ENCODE measurements around the gene UFSP2. TPM values are rescaled to one million over a fixed set of nuclear protein-coding genes. Genes with fewer than 3 reads are reported as not detected.

The UFSP2 gene
- total RNA-seq, 1 donor from 2014 or later, result 62.6 TPM

DNA sequence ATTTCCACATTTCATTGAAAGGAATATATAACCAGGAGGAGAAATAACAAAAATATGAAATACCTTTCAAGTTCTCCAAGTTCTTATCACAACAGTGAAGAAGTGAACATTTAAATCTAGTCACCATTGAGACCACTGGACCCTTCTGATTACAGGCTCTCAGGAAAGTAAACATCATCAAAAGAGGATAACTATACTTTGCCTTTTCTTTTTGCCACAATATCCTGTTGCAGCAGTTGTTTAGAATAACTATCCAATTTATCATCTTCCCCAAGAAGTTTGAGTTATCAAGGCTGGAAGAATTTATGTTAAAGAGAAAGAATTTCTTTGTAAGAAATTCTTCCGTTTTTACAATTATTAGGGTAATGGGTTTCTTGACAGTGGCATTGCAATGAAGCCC lies 33.6 kb downstream of the UFSP2 start:
- Histone ChIP-seq H3K36me3 (ENCODE audit: control insufficient read depth in 3 of 3, insufficient read depth in 3 of 3, low read length in 3 of 3) (peaks cover 0 to 7% (median 0%) of the 10 kb centered on the region in 3 donors), H3K27ac (ENCODE audit: low read depth, low read length) (no peak overlapping the region), H3K9me3 (ENCODE audit: control insufficient read depth in 3 of 3, low read length in 3 of 3) (no peaks in the 10 kb centered on the region), H3K4me3 (ENCODE audit: low read length in 3 of 3) (no peak overlapping the region), H3K4me1 (ENCODE audit: control insufficient read depth in 3 of 3, insufficient read depth in 3 of 3, low read length in 3 of 3) (peaks cover 0 to 15% (median 9%) of the 10 kb centered on the region in 3 donors), H3K27me3 (ENCODE audit: control insufficient read depth in 3 of 3, insufficient read depth in 3 of 3, low read length in 3 of 3) (no peaks in the 10 kb centered on the region), H3K9ac (ENCODE audit: low read depth in 1 of 3, low read length in 3 of 3) (no peak overlapping the region)

DNA sequence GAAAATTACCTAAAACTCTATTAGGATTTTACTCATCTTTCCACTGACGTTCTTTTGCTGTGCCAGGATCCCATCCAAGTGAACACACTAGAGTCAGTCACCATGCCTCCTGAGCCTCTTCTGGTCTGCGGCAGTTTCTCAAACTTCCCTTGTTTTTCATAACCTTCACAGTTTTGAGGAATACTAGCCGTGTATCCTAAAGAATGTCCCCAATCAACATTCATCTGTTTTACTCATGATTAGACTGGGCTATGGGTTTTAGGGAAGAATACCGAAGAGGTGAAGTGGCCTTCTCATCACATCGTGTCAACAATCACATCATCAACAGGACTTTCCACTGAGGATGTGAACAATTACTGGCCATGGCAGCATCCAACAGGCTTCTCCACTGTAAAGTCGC lies 34.8 kb downstream of the UFSP2 start:
- no peak overlapping the region for H3K4me3 ChIP-seq (ENCODE audit: low read length in 3 of 3)
- peaks cover 0 to 11% (median 4%) of the 10 kb centered on the region in 3 donors for H3K4me1 ChIP-seq (ENCODE audit: control insufficient read depth in 3 of 3, insufficient read depth in 3 of 3, low read length in 3 of 3)
- no peak overlapping the region for H3K9ac ChIP-seq (ENCODE audit: low read depth in 1 of 3, low read length in 3 of 3)
- H3K9me3 ChIP-seq (ENCODE audit: control insufficient read depth in 3 of 3, low read length in 3 of 3), result no peaks in the 10 kb centered on the region
- no peaks in the 10 kb centered on the region for H3K27me3 ChIP-seq (ENCODE audit: control insufficient read depth in 3 of 3, insufficient read depth in 3 of 3, low read length in 3 of 3)
- H3K36me3 ChIP-seq (ENCODE audit: control insufficient read depth in 3 of 3, insufficient read depth in 3 of 3, low read length in 3 of 3), result peaks cover 0 to 9% (median 0%) of the 10 kb centered on the region in 3 donors
- no peak overlapping the region for H3K27ac ChIP-seq (ENCODE audit: low read depth, low read length)

DNA sequence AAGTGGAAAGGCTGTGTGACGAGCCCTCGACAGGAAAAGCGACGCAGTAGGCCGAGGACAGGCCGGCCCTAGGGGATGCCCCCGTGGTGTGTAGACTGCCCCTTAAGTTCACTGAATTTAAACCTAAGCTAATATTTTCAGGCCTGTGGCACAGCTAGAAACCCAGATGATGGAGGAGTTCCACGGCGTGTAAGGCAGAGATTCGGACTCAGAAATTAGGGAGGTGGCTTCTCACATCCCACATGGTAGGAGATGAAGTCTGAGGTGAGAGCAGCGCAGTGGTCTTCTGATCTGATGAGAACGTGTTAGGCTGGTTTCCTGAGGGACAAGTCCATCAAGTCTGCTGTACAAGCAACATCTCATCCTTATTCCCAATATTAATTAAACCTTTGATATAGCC lies 37.8 kb downstream of the UFSP2 start:
- H3K36me3 ChIP-seq (ENCODE audit: control insufficient read depth in 3 of 3, insufficient read depth in 3 of 3, low read length in 3 of 3), result peaks cover 0 to 9% (median 0%) of the 10 kb centered on the region in 3 donors
- peaks cover 2 to 4% (median 2%) of the 10 kb centered on the region in 3 donors for H3K4me1 ChIP-seq (ENCODE audit: control insufficient read depth in 3 of 3, insufficient read depth in 3 of 3, low read length in 3 of 3)
- H3K27ac ChIP-seq (ENCODE audit: low read depth, low read length), result no peak overlapping the region
- no peak overlapping the region for H3K9ac ChIP-seq (ENCODE audit: low read depth in 1 of 3, low read length in 3 of 3)
- no peaks in the 10 kb centered on the region for H3K9me3 ChIP-seq (ENCODE audit: control insufficient read depth in 3 of 3, low read length in 3 of 3)
- no peak overlapping the region for H3K4me3 ChIP-seq (ENCODE audit: low read length in 3 of 3)
- H3K27me3 ChIP-seq (ENCODE audit: control insufficient read depth in 3 of 3, insufficient read depth in 3 of 3, low read length in 3 of 3), result no peaks in the 10 kb centered on the region

DNA sequence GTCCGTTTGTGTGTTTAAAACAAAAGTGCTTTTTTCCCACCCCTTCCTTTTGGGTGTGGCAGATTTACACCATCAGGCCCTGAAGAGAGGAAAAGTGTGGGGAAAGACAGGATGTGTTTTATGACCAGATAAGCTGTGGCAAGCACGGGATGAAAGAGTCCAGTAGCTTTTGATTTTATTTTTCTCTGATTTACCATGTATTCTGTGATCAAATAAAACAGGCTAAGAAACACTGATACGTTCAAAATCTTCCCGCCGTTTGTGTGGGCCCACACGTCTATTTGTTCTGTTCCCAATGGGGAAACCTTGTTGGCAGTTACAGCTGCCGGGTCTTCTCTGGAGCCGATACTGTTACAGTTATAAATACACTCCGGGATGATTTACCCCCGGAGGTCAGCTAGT lies 40.8 kb downstream of the UFSP2 start:
- Histone ChIP-seq H3K27ac (ENCODE audit: low read depth, low read length) (no peak overlapping the region), H3K4me1 (ENCODE audit: control insufficient read depth in 3 of 3, insufficient read depth in 3 of 3, low read length in 3 of 3) (peaks cover 2 to 4% (median 2%) of the 10 kb centered on the region in 3 donors), H3K9ac (ENCODE audit: low read depth in 1 of 3, low read length in 3 of 3) (no peak overlapping the region), H3K27me3 (ENCODE audit: control insufficient read depth in 3 of 3, insufficient read depth in 3 of 3, low read length in 3 of 3) (no peaks in the 10 kb centered on the region), H3K9me3 (ENCODE audit: control insufficient read depth in 3 of 3, low read length in 3 of 3) (no peaks in the 10 kb centered on the region), H3K36me3 (ENCODE audit: control insufficient read depth in 3 of 3, insufficient read depth in 3 of 3, low read length in 3 of 3) (peaks cover 0 to 4% (median 0%) of the 10 kb centered on the region in 3 donors), H3K4me3 (ENCODE audit: low read length in 3 of 3) (no peak overlapping the region)

DNA sequence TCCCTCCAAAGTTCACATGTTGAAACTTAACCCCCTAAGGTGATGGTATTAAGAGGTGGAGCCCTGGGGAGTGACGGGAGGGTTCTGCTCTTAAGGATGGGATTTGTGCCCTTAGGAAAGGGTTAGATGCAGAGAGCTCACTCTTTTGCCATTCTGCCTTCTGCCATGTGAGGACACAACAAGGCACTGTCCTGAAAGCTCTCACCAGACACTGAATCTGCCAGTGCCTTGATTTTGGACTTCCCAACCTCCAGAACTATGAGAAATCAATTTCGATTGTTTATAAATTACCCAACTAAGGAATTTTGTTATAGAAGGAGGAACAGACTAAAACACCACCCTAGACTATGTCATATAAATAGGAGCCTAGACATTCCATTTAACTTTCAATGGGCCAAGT lies 41.7 kb downstream of the UFSP2 start:
- H3K4me1 ChIP-seq (ENCODE audit: control insufficient read depth in 3 of 3, insufficient read depth in 3 of 3, low read length in 3 of 3), result peaks cover 2 to 4% (median 2%) of the 10 kb centered on the region in 3 donors
- H3K27me3 ChIP-seq (ENCODE audit: control insufficient read depth in 3 of 3, insufficient read depth in 3 of 3, low read length in 3 of 3), result no peaks in the 10 kb centered on the region
- H3K9me3 ChIP-seq (ENCODE audit: control insufficient read depth in 3 of 3, low read length in 3 of 3), result no peaks in the 10 kb centered on the region
- H3K9ac ChIP-seq (ENCODE audit: low read depth in 1 of 3, low read length in 3 of 3), result no peak overlapping the region
- no peak overlapping the region for H3K4me3 ChIP-seq (ENCODE audit: low read length in 3 of 3)
- no peak overlapping the region for H3K27ac ChIP-seq (ENCODE audit: low read depth, low read length)
- H3K36me3 ChIP-seq (ENCODE audit: control insufficient read depth in 3 of 3, insufficient read depth in 3 of 3, low read length in 3 of 3), result peaks cover 0 to 4% (median 0%) of the 10 kb centered on the region in 3 donors

DNA sequence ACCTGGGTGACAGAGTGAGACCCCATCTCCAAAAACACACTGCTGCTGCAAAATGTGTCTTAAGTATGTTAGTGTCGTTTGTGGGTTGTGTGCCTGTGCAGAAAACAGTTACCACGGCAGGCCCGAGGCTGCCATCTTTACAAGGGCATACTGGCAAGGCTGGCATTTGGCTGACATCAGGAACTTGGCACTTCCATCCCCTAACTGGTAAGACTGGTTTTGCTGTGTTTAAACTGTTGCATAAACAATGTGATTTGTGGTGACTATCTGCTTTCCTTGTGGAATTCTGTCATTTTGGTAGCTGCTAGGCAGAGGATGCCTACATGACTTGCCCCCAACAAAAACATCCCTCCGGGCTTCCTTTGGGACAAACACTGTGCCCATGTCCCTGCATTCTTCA lies 42.3 kb downstream of the UFSP2 start:
- Histone ChIP-seq H3K27ac (ENCODE audit: low read depth, low read length) (no peak overlapping the region), H3K36me3 (ENCODE audit: control insufficient read depth in 3 of 3, insufficient read depth in 3 of 3, low read length in 3 of 3) (peaks cover 0 to 4% (median 0%) of the 10 kb centered on the region in 3 donors), H3K9ac (ENCODE audit: low read depth in 1 of 3, low read length in 3 of 3) (no peak overlapping the region), H3K27me3 (ENCODE audit: control insufficient read depth in 3 of 3, insufficient read depth in 3 of 3, low read length in 3 of 3) (no peaks in the 10 kb centered on the region), H3K9me3 (ENCODE audit: control insufficient read depth in 3 of 3, low read length in 3 of 3) (no peaks in the 10 kb centered on the region), H3K4me3 (ENCODE audit: low read length in 3 of 3) (no peak overlapping the region), H3K4me1 (ENCODE audit: control insufficient read depth in 3 of 3, insufficient read depth in 3 of 3, low read length in 3 of 3) (peaks cover 2 to 4% (median 2%) of the 10 kb centered on the region in 3 donors)

DNA sequence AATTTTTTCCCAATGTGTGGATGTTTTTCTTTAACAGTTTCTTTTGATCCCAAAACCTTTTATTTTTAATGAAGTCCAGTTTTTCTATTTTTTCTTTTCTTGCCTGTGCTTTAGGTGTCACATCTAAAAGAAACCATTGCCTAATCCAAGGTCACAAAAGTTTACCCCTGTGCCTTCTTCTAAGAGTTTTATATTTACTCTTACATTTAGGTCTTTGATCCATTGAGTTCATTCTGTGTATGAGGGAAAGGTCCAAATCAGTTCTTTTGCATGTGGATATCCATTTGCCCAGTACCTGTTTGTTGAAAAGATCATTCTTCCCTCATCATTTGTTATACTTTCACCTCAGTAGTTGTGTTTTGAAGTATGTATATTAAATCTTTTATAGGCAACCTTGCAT lies 43.0 kb downstream of the UFSP2 start:
- no peaks in the 10 kb centered on the region for H3K27me3 ChIP-seq (ENCODE audit: control insufficient read depth in 3 of 3, insufficient read depth in 3 of 3, low read length in 3 of 3)
- H3K27ac ChIP-seq (ENCODE audit: low read depth, low read length), result no peak overlapping the region
- no peak overlapping the region for H3K4me3 ChIP-seq (ENCODE audit: low read length in 3 of 3)
- peaks cover 0 to 4% (median 0%) of the 10 kb centered on the region in 3 donors for H3K36me3 ChIP-seq (ENCODE audit: control insufficient read depth in 3 of 3, insufficient read depth in 3 of 3, low read length in 3 of 3)
- peaks cover 2 to 4% (median 2%) of the 10 kb centered on the region in 3 donors for H3K4me1 ChIP-seq (ENCODE audit: control insufficient read depth in 3 of 3, insufficient read depth in 3 of 3, low read length in 3 of 3)
- no peaks in the 10 kb centered on the region for H3K9me3 ChIP-seq (ENCODE audit: control insufficient read depth in 3 of 3, low read length in 3 of 3)
- H3K9ac ChIP-seq (ENCODE audit: low read depth in 1 of 3, low read length in 3 of 3), result no peak overlapping the region

DNA sequence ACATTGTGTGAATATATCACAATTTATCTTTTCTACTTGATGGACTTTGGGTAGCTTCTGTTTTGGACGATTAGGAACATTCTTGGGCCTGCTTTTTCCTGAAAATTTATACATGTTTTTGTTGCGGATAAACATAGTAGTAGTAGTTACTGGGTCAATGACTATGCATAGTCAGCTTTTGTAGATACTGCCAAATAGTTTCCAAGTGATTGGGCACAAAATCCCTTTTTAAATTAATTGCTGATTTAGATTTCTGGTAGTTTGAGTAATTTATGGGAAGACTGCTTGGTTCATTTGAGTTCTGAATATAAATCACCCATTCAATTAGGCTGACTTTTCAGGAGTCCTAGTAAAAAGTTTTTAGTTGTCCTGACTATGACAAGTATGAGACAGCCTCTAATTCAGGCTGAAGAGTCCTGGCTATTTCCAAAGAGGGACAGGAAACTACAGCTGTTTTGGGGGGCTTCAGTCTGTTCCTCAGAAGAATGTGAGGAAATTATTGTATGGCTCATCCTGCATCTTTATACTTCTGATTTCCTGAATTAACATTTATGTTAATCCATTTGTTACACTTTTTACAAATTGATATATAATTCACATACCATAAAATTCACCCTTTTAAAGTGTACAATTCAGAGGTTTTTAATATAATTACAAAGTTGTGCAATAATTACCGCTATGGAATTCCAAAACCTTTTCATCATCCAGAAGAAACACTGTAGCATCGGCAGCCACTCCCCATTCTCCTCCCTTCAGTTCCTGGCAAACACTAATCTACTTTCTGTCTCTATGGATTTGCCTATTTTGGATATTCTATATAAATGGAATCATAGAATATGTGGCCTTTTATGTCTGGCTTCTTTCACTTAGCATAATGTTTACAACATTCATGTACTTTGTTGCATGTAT lies 44.2 kb downstream of the UFSP2 start:
- no peak overlapping the region for H3K4me3 ChIP-seq (ENCODE audit: low read length in 3 of 3)
- no peak overlapping the region for H3K27ac ChIP-seq (ENCODE audit: low read depth, low read length)
- no peak overlapping the region for H3K9ac ChIP-seq (ENCODE audit: low read depth in 1 of 3, low read length in 3 of 3)
- no peaks in the 10 kb centered on the region for H3K27me3 ChIP-seq (ENCODE audit: control insufficient read depth in 3 of 3, insufficient read depth in 3 of 3, low read length in 3 of 3)
- H3K4me1 ChIP-seq (ENCODE audit: control insufficient read depth in 3 of 3, insufficient read depth in 3 of 3, low read length in 3 of 3), result peaks cover 2 to 4% (median 2%) of the 10 kb centered on the region in 3 donors
- H3K9me3 ChIP-seq (ENCODE audit: control insufficient read depth in 3 of 3, low read length in 3 of 3), result no peaks in the 10 kb centered on the region
- H3K36me3 ChIP-seq (ENCODE audit: control insufficient read depth in 3 of 3, insufficient read depth in 3 of 3, low read length in 3 of 3), result no peaks in the 10 kb centered on the region

DNA sequence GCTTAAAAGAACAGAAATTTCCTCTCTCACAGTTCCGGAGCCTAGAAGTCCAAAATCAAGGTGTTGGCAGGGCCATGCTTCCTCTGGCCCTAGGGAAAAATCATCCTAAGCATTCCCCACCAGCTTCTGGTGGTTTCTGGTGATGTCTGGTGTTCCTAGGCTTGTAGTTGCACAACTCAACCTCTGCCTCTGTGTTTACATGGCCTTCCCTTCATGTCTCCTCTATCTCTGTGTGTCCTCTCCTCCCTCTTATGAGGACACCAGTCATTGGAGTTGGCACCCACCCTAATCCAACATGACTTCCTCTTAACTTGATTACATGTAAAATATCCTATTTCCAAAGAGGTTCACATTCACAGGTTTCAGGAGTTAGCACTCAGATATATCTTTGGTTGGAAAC lies 45.4 kb downstream of the UFSP2 start:
- no peak overlapping the region for H3K4me3 ChIP-seq (ENCODE audit: low read length in 3 of 3)
- H3K4me1 ChIP-seq (ENCODE audit: control insufficient read depth in 3 of 3, insufficient read depth in 3 of 3, low read length in 3 of 3), result peaks cover under 1 to 4% (median 1%) of the 10 kb centered on the region in 3 donors
- no peaks in the 10 kb centered on the region for H3K36me3 ChIP-seq (ENCODE audit: control insufficient read depth in 3 of 3, insufficient read depth in 3 of 3, low read length in 3 of 3)
- no peaks in the 10 kb centered on the region for H3K9me3 ChIP-seq (ENCODE audit: control insufficient read depth in 3 of 3, low read length in 3 of 3)
- H3K9ac ChIP-seq (ENCODE audit: low read depth in 1 of 3, low read length in 3 of 3), result no peak overlapping the region
- H3K27ac ChIP-seq (ENCODE audit: low read depth, low read length), result no peak overlapping the region
- H3K27me3 ChIP-seq (ENCODE audit: control insufficient read depth in 3 of 3, insufficient read depth in 3 of 3, low read length in 3 of 3), result no peaks in the 10 kb centered on the region
